WERI-Rb-1 (cell line): ENCODE results near the gene CDT1.

Experiments
- DNase-seq: peaks from one replicate; pipeline ENCODE4 v3.0.0-alpha.2; 2020
- H3K27ac ChIP-seq: fragments of 250-450 bp; sonication (Bioruptor Pico); 2 replicates; pipeline ENCODE4 v1.5.1; 2020; ENCODE audit warnings: mild to moderate bottlenecking, moderate library complexity
- H3K27me3 ChIP-seq: fragments of 250-450 bp; sonication (Bioruptor Pico); 2 replicates; pipeline ENCODE4 v1.5.1; 2021; ENCODE audit warnings: mild to moderate bottlenecking, low read depth, moderate library complexity; ENCODE audit not compliant: insufficient read depth, severe bottlenecking
- H3K36me3 ChIP-seq: fragments of 250-450 bp; sonication (Bioruptor Pico); 2 replicates; pipeline ENCODE4 v1.5.1; 2020; ENCODE audit warnings: mild to moderate bottlenecking, moderate library complexity
- H3K4me3 ChIP-seq: 2 replicates; pipeline ENCODE4 v1.5.1; 2011; ENCODE audit warnings: low read depth, mild to moderate bottlenecking, control low read depth, low read length
- H3K9me3 ChIP-seq: fragments of 250-450 bp; sonication (Bioruptor Pico); 2 replicates; pipeline ENCODE4 v1.5.1; 2021; ENCODE audit warnings: mild to moderate bottlenecking, moderate library complexity; ENCODE audit not compliant: severe bottlenecking
- TF ChIP-seq, protein P1 (sequence below): IDR thresholded peaks from 2 replicates; pipeline ENCODE4 v1.5.1; 2011; ENCODE audit warnings: low read depth, mild to moderate bottlenecking, control low read depth, inconsistent platforms, low read length

CDT1 gene

DNA sequence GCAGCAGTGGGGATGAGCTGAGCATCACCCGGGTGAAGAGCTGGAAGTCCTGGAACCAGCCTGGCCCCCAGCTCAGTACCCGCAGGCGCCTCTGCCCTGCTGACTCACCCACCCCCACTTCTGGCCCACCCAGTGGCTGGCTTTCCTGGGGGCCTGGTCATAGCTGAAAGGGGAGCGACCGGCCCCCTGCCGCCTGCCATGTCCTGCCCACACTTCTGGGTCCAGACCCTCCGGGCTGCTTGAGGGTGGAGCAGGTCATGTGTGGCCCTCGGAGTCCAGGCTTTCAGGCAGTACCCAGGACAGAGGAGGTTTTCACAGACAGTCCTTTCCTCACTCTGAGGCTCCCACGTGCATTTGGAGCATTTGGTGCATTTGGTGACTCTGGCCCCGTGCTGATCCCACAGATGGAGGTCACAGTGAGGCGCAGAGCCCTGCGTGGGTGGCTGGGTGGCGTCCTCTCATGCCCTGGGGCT lies 11.5 kb upstream of the CDT1 start:
- Histone ChIP-seq H3K27ac (no peak overlapping the region), H3K9me3 (no peaks in the 10 kb centered on the region), H3K36me3 (no peaks in the 10 kb centered on the region), H3K27me3 (no peaks in the 10 kb centered on the region), H3K4me3 (no peak overlapping the region)
- TF ChIP-seq, protein P1, sequence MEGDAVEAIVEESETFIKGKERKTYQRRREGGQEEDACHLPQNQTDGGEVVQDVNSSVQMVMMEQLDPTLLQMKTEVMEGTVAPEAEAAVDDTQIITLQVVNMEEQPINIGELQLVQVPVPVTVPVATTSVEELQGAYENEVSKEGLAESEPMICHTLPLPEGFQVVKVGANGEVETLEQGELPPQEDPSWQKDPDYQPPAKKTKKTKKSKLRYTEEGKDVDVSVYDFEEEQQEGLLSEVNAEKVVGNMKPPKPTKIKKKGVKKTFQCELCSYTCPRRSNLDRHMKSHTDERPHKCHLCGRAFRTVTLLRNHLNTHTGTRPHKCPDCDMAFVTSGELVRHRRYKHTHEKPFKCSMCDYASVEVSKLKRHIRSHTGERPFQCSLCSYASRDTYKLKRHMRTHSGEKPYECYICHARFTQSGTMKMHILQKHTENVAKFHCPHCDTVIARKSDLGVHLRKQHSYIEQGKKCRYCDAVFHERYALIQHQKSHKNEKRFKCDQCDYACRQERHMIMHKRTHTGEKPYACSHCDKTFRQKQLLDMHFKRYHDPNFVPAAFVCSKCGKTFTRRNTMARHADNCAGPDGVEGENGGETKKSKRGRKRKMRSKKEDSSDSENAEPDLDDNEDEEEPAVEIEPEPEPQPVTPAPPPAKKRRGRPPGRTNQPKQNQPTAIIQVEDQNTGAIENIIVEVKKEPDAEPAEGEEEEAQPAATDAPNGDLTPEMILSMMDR: no peak
- DNase-seq: no peak

DNA sequence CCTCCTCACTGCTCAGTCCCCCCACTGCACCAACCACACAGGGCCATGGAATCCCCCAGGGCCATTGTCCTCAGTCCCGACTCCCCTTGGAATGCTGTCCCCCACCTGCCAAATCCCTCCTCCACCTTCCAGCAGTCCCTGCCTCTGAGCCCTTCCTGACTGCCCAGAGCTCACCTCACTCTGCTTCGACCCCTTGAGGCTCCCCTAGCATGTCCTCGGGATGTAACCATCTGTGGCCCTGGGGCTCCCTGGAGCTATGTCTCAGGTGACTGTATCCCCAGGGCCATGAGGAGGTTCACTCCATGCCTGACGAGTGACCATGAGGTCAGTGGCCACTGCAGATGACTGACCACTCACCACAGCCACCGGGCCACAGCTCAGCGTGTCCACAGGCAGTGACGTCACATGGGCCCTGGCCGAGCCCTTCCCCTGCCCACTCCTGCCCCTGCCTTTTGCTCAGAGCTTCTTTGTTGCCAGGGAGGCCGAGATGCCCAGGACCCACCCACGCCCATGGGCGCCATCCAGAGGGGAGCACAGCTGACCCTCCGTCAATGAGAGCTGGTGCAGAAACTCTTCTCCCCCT lies 10.8 kb upstream of the CDT1 start:
- no peak for DNase-seq
- Histone ChIP-seq H3K4me3 (no peak overlapping the region), H3K27ac (no peak overlapping the region), H3K36me3 (no peaks in the 10 kb centered on the region), H3K27me3 (no peaks in the 10 kb centered on the region), H3K9me3 (no peaks in the 10 kb centered on the region)
- TF ChIP-seq, protein P1: no peak

DNA sequence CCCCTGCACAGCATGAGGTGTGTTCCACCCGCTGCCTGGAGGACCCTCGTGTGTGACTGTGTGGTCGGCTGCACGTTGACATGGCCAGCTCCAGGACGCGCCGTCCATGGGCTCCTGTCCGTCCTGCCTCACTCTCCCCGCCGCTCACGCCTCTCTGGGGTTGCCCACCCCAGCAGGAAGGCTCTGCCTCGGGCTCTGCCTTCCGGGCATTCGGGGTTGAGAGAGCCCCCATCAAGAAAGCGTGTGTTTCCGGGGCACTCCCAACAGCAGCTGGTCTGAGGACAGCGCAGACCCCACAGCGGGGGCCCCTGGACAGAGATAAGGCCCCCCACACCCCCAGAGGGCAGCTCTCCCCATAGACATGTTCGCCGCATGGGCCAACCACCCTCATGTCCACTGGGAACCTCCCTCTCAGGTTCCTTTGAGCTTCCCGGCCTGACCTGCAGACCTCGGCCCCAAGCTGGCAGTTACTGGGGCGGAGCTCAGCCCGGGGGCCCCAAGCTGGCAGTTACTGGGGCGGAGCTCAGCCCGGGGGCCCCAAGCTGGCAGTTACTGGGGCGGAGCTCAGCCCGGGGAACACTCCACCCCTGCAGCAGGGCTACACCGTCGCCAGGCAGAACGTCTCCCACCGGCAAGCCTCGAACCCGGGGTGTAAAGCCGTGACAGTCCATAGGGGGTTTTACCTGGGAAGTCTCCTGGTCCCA lies 10.2 kb upstream of the CDT1 start:
- Histone ChIP-seq H3K27me3 (no peaks in the 10 kb centered on the region), H3K27ac (no peak overlapping the region), H3K9me3 (no peaks in the 10 kb centered on the region), H3K4me3 (no peak overlapping the region), H3K36me3 (no peaks in the 10 kb centered on the region)
- TF ChIP-seq, protein P1: no peak
- no peak for DNase-seq

DNA sequence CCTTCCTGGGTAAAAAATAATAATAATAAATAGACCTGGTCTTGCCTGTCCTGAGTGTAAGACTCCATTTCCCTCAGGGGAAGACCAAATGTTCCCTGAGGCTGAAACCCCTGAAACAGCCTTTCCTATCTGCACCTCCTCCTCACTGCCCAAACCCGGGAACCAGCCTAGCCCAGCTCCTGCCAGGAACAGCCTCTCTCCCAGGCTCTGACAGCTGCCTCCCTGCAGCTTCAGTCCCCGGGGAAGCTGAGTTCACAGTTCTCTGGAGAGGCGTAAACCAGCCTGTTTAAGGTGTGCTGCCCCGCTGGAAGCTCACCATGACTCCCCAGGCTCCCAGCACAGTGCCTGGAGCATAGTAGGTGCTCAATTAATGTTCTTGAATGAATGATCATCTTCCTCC lies 7.3 kb upstream of the CDT1 start:
- Histone ChIP-seq H3K27ac (no peak overlapping the region), H3K4me3 (no peak overlapping the region), H3K9me3 (no peaks in the 10 kb centered on the region), H3K36me3 (no peaks in the 10 kb centered on the region), H3K27me3 (no peaks in the 10 kb centered on the region)
- TF ChIP-seq, protein P1: no peak
- DNase-seq: no peak

DNA sequence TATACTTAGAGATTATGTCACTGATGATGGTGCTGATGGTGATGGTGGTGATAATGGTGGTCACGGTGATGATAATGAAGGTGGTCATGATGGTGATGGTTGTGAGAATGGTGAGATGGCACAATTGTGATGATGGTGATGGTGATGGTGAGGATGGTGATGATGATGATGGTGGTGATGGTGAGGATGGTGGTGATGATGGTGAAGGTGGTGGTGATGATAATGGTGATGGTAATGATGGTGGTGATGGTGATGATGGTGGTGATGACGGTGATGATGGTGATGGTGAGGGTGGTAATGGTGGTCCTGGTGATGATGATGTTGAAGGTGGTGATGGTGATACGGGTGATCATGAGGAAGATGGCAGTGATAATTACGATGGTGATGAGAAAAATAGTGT lies 5.5 kb upstream of the CDT1 start:
- Histone ChIP-seq H3K4me3 (no peak overlapping the region), H3K27me3 (no peaks in the 10 kb centered on the region), H3K27ac (no peak overlapping the region), H3K36me3 (no peaks in the 10 kb centered on the region), H3K9me3 (no peaks in the 10 kb centered on the region)
- TF ChIP-seq, protein P1: no peak
- no peak for DNase-seq
